ENCODE data around the gene SYT8.

Gene SYT8

GRCh38 chr11:1834779-1835670, at the start of gene SYT8:
Gene SYT8, plus strand, starts transcription at chr11:1834990. Its CDS starts 116 bp downstream, at chr11:1835106.
- Histone ChIP-seq H3K9me3 (no peaks in the 10 kb centered on the region), H3K27ac (no peak within 1 kb of the TSS), H3K4me3 (ENCODE audit: low read depth in 1 of 2, low read length in 1 of 2) (no peak within 1 kb of the TSS), H3K4me1 (ENCODE audit: control insufficient read depth in 1 of 2, insufficient read depth in 1 of 2, low read depth in 1 of 2, low read length in 1 of 2) (peaks cover 45 to 62% of the 10 kb centered on the region in 2 experiments), H3K36me3 (no peaks in the 10 kb centered on the region), H3K27me3 (peaks cover 21% of the 10 kb centered on the region)
- TF ChIP-seq CTCF (IDR thresholded peaks at IDR 0.05) = no peak

GRCh38 chr11:1785749-1786413, 48.9 kb upstream of the SYT8 start:
- no peak overlapping the region for H3K27ac ChIP-seq
- H3K36me3 ChIP-seq = no peaks in the 10 kb centered on the region

GRCh38 chr11:1786466-1786865, 48.3 kb upstream of the SYT8 start:
- Histone ChIP-seq H3K9me3 (no peaks in the 10 kb centered on the region), H3K4me1 (ENCODE audit: control insufficient read depth in 1 of 2, insufficient read depth in 1 of 2, low read depth in 1 of 2, low read length in 1 of 2) (peaks cover 40 to 47% of the 10 kb centered on the region in 2 experiments), H3K27me3 (no peaks in the 10 kb centered on the region), H3K36me3 (no peaks in the 10 kb centered on the region), H3K4me3 (ENCODE audit: low read depth in 1 of 2, low read length in 1 of 2) (no peak overlapping the region), H3K27ac (no peak overlapping the region)
- no peak for TF ChIP-seq CTCF (IDR thresholded peaks at IDR 0.05)

More at GRCh38 chr11:1785749-1786413, 48.9 kb upstream of the SYT8 start:
- Histone ChIP-seq H3K27me3 (no peaks in the 10 kb centered on the region), H3K4me3 (ENCODE audit: low read depth in 1 of 2, low read length in 1 of 2) (no peak overlapping the region), H3K4me1 (ENCODE audit: control insufficient read depth in 1 of 2, insufficient read depth in 1 of 2, low read depth in 1 of 2, low read length in 1 of 2) (peaks cover 46 to 53% of the 10 kb centered on the region in 2 experiments), H3K9me3 (no peaks in the 10 kb centered on the region)
- no peak for TF ChIP-seq CTCF (IDR thresholded peaks at IDR 0.05)

GRCh38 chr11:1791912-1792311, 42.9 kb upstream of the SYT8 start:
- H3K27ac ChIP-seq = peak overlapping the region; percentile 76

GRCh38 chr11:1792461-1792860, 42.3 kb upstream of the SYT8 start:
- TF ChIP-seq CTCF (IDR thresholded peaks at IDR 0.05) = no peak
- Histone ChIP-seq H3K4me3 (ENCODE audit: low read depth in 1 of 2, low read length in 1 of 2) (peak overlapping the region; percentile 36 to 46), H3K4me1 (ENCODE audit: control insufficient read depth in 1 of 2, insufficient read depth in 1 of 2, low read depth in 1 of 2, low read length in 1 of 2) (peaks cover 16 to 18% of the 10 kb centered on the region in 2 experiments), H3K27ac (peak overlapping the region; percentile 76), H3K36me3 (no peaks in the 10 kb centered on the region), H3K9me3 (no peaks in the 10 kb centered on the region), H3K27me3 (no peaks in the 10 kb centered on the region)

More at GRCh38 chr11:1791912-1792311, 42.9 kb upstream of the SYT8 start:
- Histone ChIP-seq H3K9me3 (no peaks in the 10 kb centered on the region), H3K27me3 (no peaks in the 10 kb centered on the region), H3K4me1 (ENCODE audit: control insufficient read depth in 1 of 2, insufficient read depth in 1 of 2, low read depth in 1 of 2, low read length in 1 of 2) (peaks cover 16 to 18% of the 10 kb centered on the region in 2 experiments), H3K4me3 (ENCODE audit: low read depth in 1 of 2, low read length in 1 of 2) (no peak overlapping the region), H3K36me3 (no peaks in the 10 kb centered on the region)
- TF ChIP-seq CTCF (IDR thresholded peaks at IDR 0.05) = no peak
